Fibroblast of villous mesenchyme (primary cell): Measurements from ENCODE around the gene PC. TPM values are rescaled to one million over a fixed set of nuclear protein-coding genes. Genes with fewer than 3 reads are reported as not detected.

Source experiments
- DNase-seq: peaks from one replicate; pipeline ENCODE4 v3.0.0-alpha.2; 2010; ENCODE audit warnings: low read depth
- H3K4me3 ChIP-seq: 2 replicates; pipeline ENCODE4 v1.5.1; 2011; ENCODE audit warnings: low read depth, mild to moderate bottlenecking, low read length
- CTCF ChIP-seq: IDR thresholded peaks from 2 replicates; pipeline ENCODE4 v1.5.1; 2012; ENCODE audit warnings: low read depth, mild to moderate bottlenecking, low read length; ENCODE audit not compliant: insufficient read depth
- total RNA-seq: library from RNA; depleted of rRNA; stranded (reverse); fragments of >200 nt; gene quantifications from 2 replicates; pipeline ENCODE4 v1.2.3, GENCODE V29; 2012

The PC gene
- total RNA-seq, 1 donor = 11.7 TPM

- DNase-seq = no peak
- no peak for TF ChIP-seq CTCF
- no peak overlapping the region for H3K4me3 ChIP-seq
These were observed 45.3 kb downstream of the PC start for GRCh38 chr11:66912911-66913310.

DNA sequence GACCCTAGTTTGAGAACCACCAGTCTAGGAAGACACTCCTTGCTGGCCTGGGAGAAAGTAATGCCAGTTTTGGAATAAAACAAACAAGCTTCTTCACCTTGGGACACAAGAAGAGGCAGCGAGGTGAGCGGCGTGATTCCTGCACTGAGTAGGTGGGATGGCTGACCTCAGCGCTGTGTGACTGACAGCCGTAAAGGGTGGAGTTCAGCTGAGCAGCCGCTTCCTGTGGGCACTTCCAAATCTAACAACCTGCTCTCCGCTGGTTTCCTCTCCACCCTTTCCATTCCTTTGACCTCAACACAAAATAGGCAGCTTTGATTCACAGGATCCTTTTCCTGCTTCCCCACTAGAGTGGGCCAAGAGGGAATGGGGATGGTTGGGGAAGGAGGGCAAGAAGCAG is 45.8 kb downstream of the PC start:
- TF ChIP-seq CTCF = no peak
- no peak overlapping the region for H3K4me3 ChIP-seq
- DNase-seq = no peak

DNA sequence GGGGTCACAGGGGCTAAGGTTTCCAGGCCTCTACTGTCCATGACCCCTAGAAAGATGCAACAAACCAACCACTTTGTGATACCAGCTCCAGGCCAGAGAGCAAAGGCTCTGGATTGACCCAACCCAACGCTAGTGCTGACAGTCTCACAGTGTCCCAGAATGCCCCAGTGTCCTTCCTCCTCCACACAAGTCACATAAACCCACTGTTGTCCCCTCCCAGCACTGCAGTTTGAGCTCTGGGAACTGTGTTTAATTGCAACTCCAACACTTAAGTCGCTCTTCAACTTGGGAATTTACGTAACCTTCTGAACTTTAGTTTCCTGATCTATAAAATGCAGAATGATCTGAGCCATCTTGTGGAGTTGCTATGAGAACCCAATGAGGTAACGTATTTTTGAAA is 47.5 kb downstream of the PC start:
- TF ChIP-seq CTCF = no peak
- no peak overlapping the region for H3K4me3 ChIP-seq
- DNase-seq = no peak

DNA sequence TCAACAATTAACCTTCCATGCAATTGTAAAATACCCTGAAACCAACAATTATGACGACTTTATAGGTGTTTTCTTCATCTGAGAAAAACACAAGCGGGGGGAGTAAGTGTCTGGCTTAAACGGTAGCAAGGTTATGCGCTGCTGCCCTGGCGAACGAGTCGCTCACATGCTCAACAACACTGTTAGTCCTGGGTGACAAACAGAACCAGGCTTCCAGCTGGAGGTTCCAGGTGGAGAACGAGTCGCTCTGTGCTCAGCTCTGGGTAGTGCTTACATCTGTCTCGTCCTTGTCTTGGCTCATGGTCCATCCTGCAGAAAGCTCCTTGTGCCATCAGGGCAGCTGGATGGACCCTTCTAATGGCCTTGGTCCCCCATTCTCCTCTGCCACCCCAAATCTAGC is 48.2 kb downstream of the PC start:
- DNase-seq = no peak
- H3K4me3 ChIP-seq = no peak overlapping the region
- no peak for TF ChIP-seq CTCF

DNA sequence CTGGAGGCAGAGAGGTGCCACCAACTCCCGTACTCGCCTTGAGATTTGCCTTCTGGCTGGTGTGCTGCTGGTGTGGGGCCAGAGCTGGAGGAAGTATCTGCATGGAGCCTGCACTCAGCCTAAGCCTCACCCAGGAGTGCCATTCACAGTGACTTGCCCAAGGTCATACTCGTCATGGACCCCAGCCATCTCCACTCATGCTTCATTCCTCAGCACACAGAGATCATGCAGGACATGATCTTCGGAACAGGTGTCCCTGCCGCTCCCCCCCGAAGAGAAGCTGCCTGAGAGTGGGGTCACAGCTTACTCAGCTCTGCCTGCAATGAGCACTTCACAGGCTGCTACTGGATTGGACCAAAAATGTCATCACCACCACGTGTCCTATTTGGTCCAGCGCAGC is 49.0 kb downstream of the PC start:
- no peak for DNase-seq
- no peak overlapping the region for H3K4me3 ChIP-seq
- TF ChIP-seq CTCF = no peak

DNA sequence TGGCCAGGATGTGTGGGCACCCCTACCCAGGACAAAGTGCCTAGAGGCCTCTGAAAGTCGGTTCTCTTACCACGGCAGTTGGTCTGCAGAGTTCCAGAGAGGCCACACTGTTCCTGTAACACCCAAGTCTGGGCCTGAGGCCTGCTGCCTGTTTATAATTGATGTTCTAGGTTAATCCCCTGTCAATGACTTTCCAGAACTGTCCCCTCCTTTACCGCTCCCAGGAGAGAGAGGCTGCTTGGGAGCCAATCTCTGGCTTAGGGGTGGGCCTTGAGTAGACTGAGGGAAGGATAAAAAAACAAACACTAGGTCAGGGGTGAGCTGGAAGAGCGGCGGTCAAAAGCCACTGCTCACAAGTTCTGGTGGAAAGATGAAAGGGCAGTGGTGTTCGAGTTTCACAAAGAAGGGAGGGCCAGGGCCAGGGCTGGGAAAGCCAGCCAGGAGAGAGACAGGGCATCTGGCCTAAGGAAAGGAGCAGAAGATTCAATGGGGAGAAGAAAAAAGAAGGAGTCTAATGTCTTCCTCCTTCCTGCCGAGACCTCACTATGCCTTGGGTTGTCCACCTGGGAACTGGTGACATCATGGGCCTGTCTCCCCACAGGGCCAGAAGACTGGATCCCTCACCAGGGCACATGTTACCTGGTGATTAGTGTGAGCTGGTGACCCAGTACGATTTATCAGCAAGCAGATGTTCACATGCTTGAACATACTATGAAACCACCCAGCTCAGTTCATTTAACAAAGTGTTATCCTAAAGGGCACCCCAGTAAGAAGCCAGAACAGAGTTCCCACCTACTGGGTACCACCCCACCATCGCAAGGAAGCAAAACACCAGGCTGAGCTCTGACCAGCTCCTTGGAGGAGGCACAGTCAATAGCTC is 50.2 kb downstream of the PC start:
- no peak overlapping the region for H3K4me3 ChIP-seq
- TF ChIP-seq CTCF = no peak
- DNase-seq = peak; percentile 34

GRCh38 chr11:66906061-66906733 is 52.0 kb downstream of the PC start:
- DNase-seq = peak; percentile 40
- no peak overlapping the region for H3K4me3 ChIP-seq
- TF ChIP-seq CTCF = no peak
